ENCODE data around the gene CRBN. TPM values are rescaled to one million over a fixed set of nuclear protein-coding genes. Genes with fewer than 3 reads are reported as not detected.

The CRBN gene
- total and polyA plus RNA-seq, 2 of the 13 experiments (the other 11 are each of a cell fraction or from before 2014, with no cell fraction given): 30.8 to 36.1 TPM

GRCh38 chr3:3179407-3180094 is at the start of gene CRBN (continued):
- TF ChIP-seq HOXA3 (CRISPR knock-in tag; IDR thresholded peaks at IDR 0.05) (peak; percentile 94), GABPA (IDR thresholded peaks at IDR 0.05; ENCODE audit: low read depth, low read length) (no peak), GABPA (CRISPR knock-in tag; IDR thresholded peaks at IDR 0.05; ENCODE audit: low read depth) (0 out of 2 replicates have a peak, but pooled peaks have one; percentile 27), ZNF747 (CRISPR knock-in tag; IDR thresholded peaks at IDR 0.05; ENCODE audit: borderline replicate concordance) (peak; percentile 76; the same call in 1 of the 2 replicates), ZNF773 (CRISPR knock-in tag; IDR thresholded peaks at IDR 0.05; ENCODE audit: borderline replicate concordance) (0 out of 2 replicates have a peak, but pooled peaks have one; percentile 63), FOXA1 (IDR thresholded peaks at IDR 0.05) (no peak), FOXA1 (CRISPR knock-in tag; IDR thresholded peaks at IDR 0.05) (peak; percentile 88), ZNF558 (CRISPR knock-in tag; IDR thresholded peaks at IDR 0.05; ENCODE audit: borderline replicate concordance) (no peak), THAP9 (CRISPR knock-in tag; IDR thresholded peaks at IDR 0.05; ENCODE audit: borderline replicate concordance) (peak; percentile 90), KDM4B (CRISPR knock-in tag; IDR thresholded peaks at IDR 0.05) (peak; percentile 58; the same call in 1 of the 2 replicates), TOE1 (CRISPR knock-in tag; IDR thresholded peaks at IDR 0.05) (peak; percentile 93), YEATS4 (CRISPR knock-in tag; IDR thresholded peaks at IDR 0.05; ENCODE audit: borderline replicate concordance) (peak; percentile 94), ZNF547 (CRISPR knock-in tag; IDR thresholded peaks at IDR 0.05) (peak; percentile 92), ZBTB38 (CRISPR knock-in tag; IDR thresholded peaks at IDR 0.05) (peak; percentile 79; the same call in 1 of the 2 replicates), KDM3A (CRISPR knock-in tag; IDR thresholded peaks at IDR 0.05; ENCODE audit: low read depth) (peak; percentile 94), HMG20A (CRISPR knock-in tag; IDR thresholded peaks at IDR 0.05; ENCODE audit: borderline replicate concordance) (peak; percentile 67; the same call in 1 of the 2 replicates), SPEN (CRISPR knock-in tag; IDR thresholded peaks at IDR 0.05; ENCODE audit: low read depth) (peak; percentile 96), ZFP36L2 (CRISPR knock-in tag; IDR thresholded peaks at IDR 0.05) (no peak), ZNF674 (CRISPR knock-in tag; IDR thresholded peaks at IDR 0.05; ENCODE audit: low read depth) (no peak), DRAP1 (CRISPR knock-in tag; IDR thresholded peaks at IDR 0.05) (peak; percentile 68; the same call in 1 of the 2 replicates), ZNF160 (CRISPR knock-in tag; IDR thresholded peaks at IDR 0.05) (peak; percentile 93), ZNF550 (CRISPR knock-in tag; IDR thresholded peaks at IDR 0.05; ENCODE audit: borderline replicate concordance) (no peak), ZNF543 (CRISPR knock-in tag; IDR thresholded peaks at IDR 0.05) (peak; percentile 88; the same call in 1 of the 2 replicates), KLF6 (CRISPR knock-in tag; IDR thresholded peaks at IDR 0.05) (peak; percentile 85; the same call in 1 of the 2 replicates), GLI4 (CRISPR knock-in tag; IDR thresholded peaks at IDR 0.05; ENCODE audit: borderline replicate concordance) (no peak; the same call in 1 of the 2 replicates), STAT5B (CRISPR knock-in tag; IDR thresholded peaks at IDR 0.05) (peak; percentile 81; the same call in 1 of the 2 replicates), ZMYM3 (CRISPR knock-in tag; IDR thresholded peaks at IDR 0.05) (peak; percentile 62; the same call in 1 of the 2 replicates), TP53 (CRISPR knock-in tag; conservative IDR thresholded peaks at IDR 0.05) (peak; percentile 93), SKI (IDR thresholded peaks at IDR 0.05; ENCODE audit: partially characterized antibody) (peak; percentile 82), ZNF331 (CRISPR knock-in tag; IDR thresholded peaks at IDR 0.05) (peak; percentile 92), ZNF430 (CRISPR knock-in tag; IDR thresholded peaks at IDR 0.05) (no peak; the same call in 1 of the 2 replicates)

Data from HepG2 (cell line).